HG03108 (cell line): Measurements from ENCODE around the gene TSPAN4.

ENCODE experiments used
- ATAC-seq: cut with Tn5 transposase; IDR thresholded peaks from one replicate; pipeline ENCODE4 v1.9.1; 2021; ENCODE audit warnings: moderate library complexity; ENCODE audit not compliant: unreplicated experiment

TSPAN4 gene

GRCh38 chr11:863023-863909, 20.6 kb downstream of the TSPAN4 start:
- ATAC-seq, result no peak

- ATAC-seq, result no peak
Measured at GRCh38 chr11:863910-864827, 21.5 kb downstream of the TSPAN4 start.

GRCh38 chr11:864898-865297, 22.2 kb downstream of the TSPAN4 start:
- ATAC-seq, result no peak

- ATAC-seq, result no peak
Measured at GRCh38 chr11:865462-866430, 23.1 kb downstream of the TSPAN4 start.

GRCh38 chr11:866481-866880, 23.8 kb downstream of the TSPAN4 start:
- no peak for ATAC-seq

GRCh38 chr11:867856-868358, 25.3 kb downstream of the TSPAN4 start:
- ATAC-seq, result no peak

- no peak for ATAC-seq
Measured at GRCh38 chr11:868394-868793, 25.7 kb downstream of the TSPAN4 start.

GRCh38 chr11:868802-869201, 26.1 kb downstream of the TSPAN4 start:
- ATAC-seq, result no peak

- ATAC-seq, result no peak
Measured at GRCh38 chr11:869399-870126, 26.9 kb downstream of the TSPAN4 start.

- ATAC-seq, result no peak
Measured at GRCh38 chr11:870127-870413, 27.4 kb downstream of the TSPAN4 start.

- no peak for ATAC-seq
Measured at GRCh38 chr11:870418-870817, 27.8 kb downstream of the TSPAN4 start.

- ATAC-seq, result no peak
Measured at GRCh38 chr11:871472-871871, 28.8 kb downstream of the TSPAN4 start.

GRCh38 chr11:872799-873198, 30.1 kb downstream of the TSPAN4 start:
- ATAC-seq, result no peak

GRCh38 chr11:873706-874105, 31.1 kb downstream of the TSPAN4 start:
- no peak for ATAC-seq

- ATAC-seq, result no peak
Measured at GRCh38 chr11:875203-875602, 32.6 kb downstream of the TSPAN4 start.

GRCh38 chr11:875769-876301, 33.2 kb downstream of the TSPAN4 start:
- ATAC-seq, result no peak

- no peak for ATAC-seq
Measured at GRCh38 chr11:876545-876944, 33.9 kb downstream of the TSPAN4 start.

GRCh38 chr11:877565-877964, 34.9 kb downstream of the TSPAN4 start:
- no peak for ATAC-seq

- ATAC-seq, result no peak
Measured at GRCh38 chr11:880447-880846, 37.8 kb downstream of the TSPAN4 start.

GRCh38 chr11:882596-882995, 39.9 kb downstream of the TSPAN4 start:
- ATAC-seq, result no peak
